Ectodermal cell (in vitro differentiated cells): ENCODE data around the gene TIMM17B. TPM values are rescaled to one million over a fixed set of nuclear protein-coding genes. Genes with fewer than 3 reads are reported as not detected.

Experiments used
- H3K27ac ChIP-seq: 2 replicates; pipeline ENCODE4 v1.7.0; 2013; ENCODE audit warnings: mild to moderate bottlenecking, low read depth, low read length; ENCODE audit not compliant: insufficient read depth, poor library complexity, severe bottlenecking
- H3K27me3 ChIP-seq: 2 replicates; pipeline ENCODE4 v1.7.0; 2013; ENCODE audit warnings: mild to moderate bottlenecking, low read length; ENCODE audit not compliant: insufficient read depth, control insufficient read depth, poor library complexity, severe bottlenecking
- H3K36me3 ChIP-seq: one replicate; pipeline ENCODE4 v1.7.0; 2013; ENCODE audit warnings: low read length; ENCODE audit not compliant: control insufficient read depth, insufficient read depth
- H3K4me1 ChIP-seq: one replicate; pipeline ENCODE4 v1.7.0; 2013; ENCODE audit warnings: low read length; ENCODE audit not compliant: control insufficient read depth, insufficient read depth
- H3K4me3 ChIP-seq: 2 replicates; pipeline ENCODE4 v1.7.0; 2013; ENCODE audit warnings: low read depth, low read length, control low read depth; ENCODE audit not compliant: insufficient read depth
- H3K9me3 ChIP-seq: 2 replicates; pipeline ENCODE4 v1.7.0; 2013; ENCODE audit warnings: mild to moderate bottlenecking, low read length, moderate library complexity; ENCODE audit not compliant: control insufficient read depth
- WGBS, 2 experiments: methylation state at CpG; one replicate each; pipeline ENCODE4 v1.1.7; 2013; ENCODE audit warnings: missing lambda C conversion rate in 2 of 2; 5-methylcytosine and 5-hydroxymethylcytosine counted together
- polyA plus RNA-seq, 4 experiments: library from polyadenylated mRNA; stranded (reverse); fragments of 50-300 nt; gene quantifications; one replicate each; pipeline ENCODE4 v1.2.3, GENCODE V29; 2013

TIMM17B gene
- polyA plus RNA-seq (2013, experiment 1 of 4), result 74.6 TPM
- 75.7 TPM for polyA plus RNA-seq (2013, experiment 2 of 4)
- polyA plus RNA-seq (2013, experiment 3 of 4), result 67.5 TPM
- 81.2 TPM for polyA plus RNA-seq (2013, experiment 4 of 4)

DNA sequence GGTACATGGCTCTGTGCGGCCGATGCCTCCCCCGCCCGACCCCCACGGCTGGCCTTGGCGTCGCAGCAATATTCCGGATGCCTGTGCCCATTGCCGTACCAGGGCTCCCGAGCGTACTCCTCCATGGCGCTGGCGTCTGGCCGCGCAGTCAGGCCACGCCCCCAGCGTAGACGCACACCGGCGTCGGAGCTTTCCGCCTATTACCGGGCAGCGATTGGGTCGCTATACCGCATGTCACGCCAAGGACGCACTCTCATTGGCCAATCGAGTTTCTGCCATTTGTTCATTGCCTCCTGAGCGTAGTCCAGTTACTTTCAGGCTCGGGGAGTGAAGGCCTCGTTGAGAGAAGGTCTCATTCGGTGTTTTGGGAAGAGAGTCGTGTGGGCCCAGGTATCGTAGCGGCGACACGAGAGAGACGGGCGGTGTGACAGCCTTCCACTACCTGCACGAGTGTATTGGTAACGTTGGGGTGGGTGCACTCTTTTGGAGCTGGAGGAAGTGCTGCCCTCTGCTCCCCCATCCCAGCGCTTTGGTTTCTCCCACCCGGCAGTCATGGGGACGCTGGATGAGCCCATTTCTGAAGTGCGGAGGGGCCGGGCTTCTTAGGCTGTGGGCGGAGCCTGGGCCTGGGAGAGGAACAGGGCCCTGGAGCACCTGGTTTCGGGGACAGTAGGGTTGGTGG is at the start of gene TIMM17B, which contains the start of gene PQBP1:
Gene TIMM17B, minus strand, starts transcription at position 144 of the 682 bp plus-strand sequence. Its CDS starts 19 bp downstream, at position 125.
Gene PQBP1, plus strand, starts transcription at position 306 of the 682 bp plus-strand sequence. CDS start 580 bp downstream, outside the sequence.
- peaks cover 8% of the 10 kb centered on the region for H3K36me3 ChIP-seq
- no peaks in the 10 kb centered on the region for H3K27me3 ChIP-seq
- no peaks in the 10 kb centered on the region for H3K4me1 ChIP-seq
- H3K9me3 ChIP-seq, result no peaks in the 10 kb centered on the region
- H3K27ac ChIP-seq, result peak within 1 kb of the TSS; percentile 79
- H3K4me3 ChIP-seq, result peak within 1 kb of the TSS; percentile 65
- WGBS, 2 experiments, result 0% methylated on average over 49 of the region's 49 CpGs

- Histone ChIP-seq H3K9me3 (no peaks in the 10 kb centered on the region), H3K27ac (no peak overlapping the region), H3K27me3 (no peaks in the 10 kb centered on the region), H3K4me3 (no peak overlapping the region), H3K36me3 (no peaks in the 10 kb centered on the region), H3K4me1 (no peaks in the 10 kb centered on the region)
- 72 to 76% methylated on average over 7 of the region's 8 CpGs for WGBS, 2 experiments
These were observed 48.2 kb upstream of the TIMM17B start for GRCh38 chrX:48945517-48946348.

GRCh38 chrX:48942895-48943294 is 45.3 kb upstream of the TIMM17B start:
- no peaks in the 10 kb centered on the region for H3K4me1 ChIP-seq
- no peak overlapping the region for H3K4me3 ChIP-seq
- no peaks in the 10 kb centered on the region for H3K36me3 ChIP-seq
- H3K9me3 ChIP-seq, result no peaks in the 10 kb centered on the region
- 95 to 96% methylated on average over 2 of the region's 2 CpGs for WGBS, 2 experiments
- no peak overlapping the region for H3K27ac ChIP-seq
- H3K27me3 ChIP-seq, result no peaks in the 10 kb centered on the region

DNA sequence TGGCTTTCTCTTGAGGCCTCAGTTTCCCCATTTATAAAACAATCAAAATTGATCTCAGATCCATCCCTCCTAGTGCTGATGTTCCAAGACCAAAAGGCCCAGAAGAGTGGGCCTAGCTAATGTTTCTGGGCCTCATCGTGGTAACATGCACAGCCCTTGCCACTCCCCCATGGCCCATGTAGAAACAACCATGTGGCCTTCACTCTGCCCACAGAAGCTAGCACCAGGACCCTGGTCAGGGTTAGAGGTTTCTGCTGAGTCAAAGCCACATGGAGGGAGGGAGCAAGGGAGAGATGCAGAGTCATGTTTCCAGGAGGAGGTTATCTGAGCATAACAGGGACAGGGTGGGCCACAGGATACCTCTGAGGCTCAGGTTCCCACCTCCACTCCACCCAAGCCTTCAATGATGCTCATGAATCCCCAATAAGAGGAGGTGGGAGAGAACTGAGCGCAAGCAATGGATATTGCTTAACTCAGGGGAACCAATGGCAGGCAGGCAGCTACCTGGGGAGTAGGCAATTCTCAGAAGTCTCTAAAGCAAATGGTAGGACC is 42.9 kb upstream of the TIMM17B start:
- Histone ChIP-seq H3K27ac (no peak overlapping the region), H3K36me3 (no peaks in the 10 kb centered on the region), H3K4me1 (peaks cover 6% of the 10 kb centered on the region), H3K9me3 (no peaks in the 10 kb centered on the region), H3K4me3 (no peak overlapping the region), H3K27me3 (no peaks in the 10 kb centered on the region)
- 96 to 100% methylated on average over 2 of the region's 2 CpGs for WGBS, 2 experiments

DNA sequence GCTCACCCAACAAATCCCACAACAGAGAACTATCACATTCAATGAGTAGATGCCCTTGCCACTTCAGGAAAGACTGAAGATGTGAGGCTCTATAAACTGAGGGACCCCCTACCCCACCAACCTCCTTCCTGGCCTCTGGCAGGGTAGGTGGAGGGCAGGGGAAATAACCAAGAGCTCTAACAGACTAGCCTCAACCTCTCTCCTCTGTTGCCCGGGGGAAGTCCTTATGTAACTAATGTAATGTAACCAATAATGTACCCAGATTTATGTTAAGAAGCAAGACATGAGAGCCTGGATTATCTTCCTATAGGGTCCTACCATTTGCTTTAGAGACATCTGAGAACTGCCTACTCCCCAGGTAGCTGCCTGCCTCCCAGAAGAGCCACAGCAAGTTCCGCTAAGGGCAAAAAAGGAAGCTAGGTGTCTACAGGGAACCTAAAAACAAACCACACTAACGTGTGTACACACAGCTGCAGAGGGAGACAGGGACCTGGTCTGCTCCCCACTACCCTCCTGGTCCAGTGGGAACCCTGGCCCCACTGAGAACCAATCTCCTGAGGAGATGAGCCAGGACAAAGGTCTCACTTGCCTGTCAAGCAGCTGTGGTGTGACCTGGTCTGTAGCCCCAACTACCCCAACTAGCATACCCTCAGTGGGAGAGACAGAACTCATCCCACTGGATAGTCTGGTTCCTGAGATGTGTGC is 42.1 kb upstream of the TIMM17B start:
- Histone ChIP-seq H3K4me1 (peaks cover 6% of the 10 kb centered on the region), H3K9me3 (no peaks in the 10 kb centered on the region), H3K4me3 (no peak overlapping the region), H3K36me3 (peaks cover 4% of the 10 kb centered on the region), H3K27ac (no peak overlapping the region), H3K27me3 (no peaks in the 10 kb centered on the region)
- WGBS, 2 experiments, result 88 to 95% methylated on average over 2 to 3 of the region's 3 CpGs

DNA sequence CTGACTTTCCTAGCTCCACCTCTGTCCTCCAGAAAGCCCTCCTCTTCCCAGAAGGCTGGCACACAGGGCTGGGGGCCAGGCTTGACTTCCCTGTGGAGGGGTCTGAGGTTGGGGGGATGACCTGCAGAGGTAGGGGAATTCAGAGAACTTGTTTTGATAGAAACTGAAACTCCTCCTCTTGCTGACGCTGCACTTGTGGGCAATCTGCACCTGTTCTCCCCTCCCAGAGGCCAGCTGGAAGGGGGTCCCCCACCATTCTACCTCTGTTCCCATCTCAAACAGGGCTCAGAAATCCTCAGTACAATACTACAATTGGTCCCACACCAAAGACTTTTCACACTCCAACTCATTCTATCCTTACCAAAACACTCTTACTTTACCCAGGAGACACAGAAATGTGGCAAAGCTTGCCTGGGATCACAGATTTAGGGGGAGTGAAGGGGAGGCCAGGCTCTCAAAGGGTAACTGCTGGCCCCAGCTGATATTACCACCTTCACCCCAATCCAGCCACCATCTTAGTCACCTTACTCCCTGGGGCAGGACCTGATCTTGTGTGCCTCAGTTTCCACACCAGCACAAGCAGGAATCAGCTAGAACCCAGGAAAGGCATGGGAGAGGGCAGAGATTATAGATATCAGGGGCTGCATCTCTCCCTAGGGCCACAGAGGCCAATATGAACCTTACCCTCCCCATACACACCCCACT is 41.3 kb upstream of the TIMM17B start:
- Histone ChIP-seq H3K4me3 (no peak overlapping the region), H3K36me3 (peaks cover 6% of the 10 kb centered on the region), H3K4me1 (peaks cover 6% of the 10 kb centered on the region), H3K9me3 (no peaks in the 10 kb centered on the region), H3K27me3 (no peaks in the 10 kb centered on the region), H3K27ac (no peak overlapping the region)
- WGBS, 2 experiments, result 83 to 87% methylated on average over 1 of the region's 1 CpG

DNA sequence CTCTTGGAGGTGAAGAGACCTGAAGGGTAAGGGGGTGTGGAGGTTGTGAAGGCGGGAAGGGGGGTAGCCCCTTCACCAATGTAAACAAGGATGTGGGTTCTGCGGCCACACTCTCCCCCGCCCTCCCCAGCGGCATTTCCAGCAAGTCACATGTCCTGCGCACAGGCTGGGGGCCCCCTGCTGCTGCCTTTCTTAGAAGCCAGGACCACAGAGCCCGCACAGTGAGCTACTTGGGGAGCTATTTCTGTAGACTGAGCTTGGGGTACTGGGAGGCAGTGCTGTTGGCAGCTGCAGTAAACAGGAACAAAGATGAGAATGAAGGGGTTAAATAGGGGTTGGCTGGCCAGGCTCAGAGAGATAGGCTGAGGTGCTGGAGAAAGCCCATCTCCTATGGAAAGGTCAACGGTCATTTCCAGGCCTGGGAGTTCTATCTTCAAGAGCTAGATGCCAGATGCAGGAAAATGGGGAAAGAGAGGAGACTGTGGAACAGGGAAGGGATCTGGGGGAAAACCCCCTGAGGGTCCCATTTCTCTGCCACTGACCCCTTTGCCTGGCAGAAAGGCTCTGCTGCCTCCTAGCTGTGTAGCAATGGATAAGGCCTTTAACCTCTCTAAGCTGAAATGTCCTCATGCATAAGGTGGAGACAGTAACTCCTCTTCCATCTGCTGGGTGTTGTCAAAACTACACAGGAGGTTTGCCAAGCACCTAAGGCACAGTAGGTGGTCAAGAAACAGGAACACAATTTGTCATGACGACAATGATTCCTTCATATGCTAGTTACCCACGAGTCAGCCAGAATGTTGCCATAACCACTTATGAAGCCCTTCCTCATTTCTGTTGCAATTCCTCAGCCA is 39.7 kb upstream of the TIMM17B start:
- Histone ChIP-seq H3K27me3 (no peaks in the 10 kb centered on the region), H3K36me3 (peaks cover 13% of the 10 kb centered on the region), H3K4me3 (no peak overlapping the region), H3K4me1 (peaks cover 6% of the 10 kb centered on the region), H3K27ac (no peak overlapping the region), H3K9me3 (no peaks in the 10 kb centered on the region)
- 19 to 21% methylated on average over 9 of the region's 9 CpGs for WGBS, 2 experiments

GRCh38 chrX:48936429-48937053 is 39.0 kb upstream of the TIMM17B start:
- 92 to 95% methylated on average over 8 of the region's 8 CpGs for WGBS, 2 experiments

More at GRCh38 chrX:48936429-48937053, 39.0 kb upstream of the TIMM17B start:
- Histone ChIP-seq H3K4me3 (no peak overlapping the region), H3K27me3 (no peaks in the 10 kb centered on the region), H3K27ac (no peak overlapping the region), H3K4me1 (peaks cover 6% of the 10 kb centered on the region), H3K36me3 (peaks cover 13% of the 10 kb centered on the region), H3K9me3 (no peaks in the 10 kb centered on the region)
